ENCODE measurements around the gene PCSK2.

The PCSK2 gene

DNA sequence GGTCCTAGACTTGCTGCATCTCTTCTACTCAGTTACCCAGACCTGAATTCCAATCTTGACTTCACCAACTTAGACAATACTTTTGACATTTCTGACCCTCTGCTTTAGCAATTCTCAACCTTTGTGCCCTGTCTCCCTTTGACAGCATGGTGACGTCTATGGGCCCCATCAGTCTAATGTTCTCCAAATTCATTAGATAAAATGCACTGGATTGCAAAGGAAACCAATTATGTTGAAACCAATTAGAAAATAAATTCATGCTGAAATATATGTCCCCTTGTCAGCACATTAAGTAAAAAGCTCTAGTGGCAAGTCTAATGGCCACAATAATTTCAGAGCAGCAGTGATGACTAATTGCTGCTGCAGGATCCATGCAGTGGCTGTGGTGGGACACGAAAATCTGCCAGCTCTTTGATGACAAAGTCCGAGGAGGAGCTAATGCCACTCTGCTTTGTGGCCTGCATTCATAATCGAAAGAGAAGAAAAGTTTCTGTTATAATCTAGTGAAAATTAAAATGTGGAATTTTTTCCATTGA is 240.3 kb downstream of the PCSK2 start:
- TF ChIP-seq, protein P1, sequence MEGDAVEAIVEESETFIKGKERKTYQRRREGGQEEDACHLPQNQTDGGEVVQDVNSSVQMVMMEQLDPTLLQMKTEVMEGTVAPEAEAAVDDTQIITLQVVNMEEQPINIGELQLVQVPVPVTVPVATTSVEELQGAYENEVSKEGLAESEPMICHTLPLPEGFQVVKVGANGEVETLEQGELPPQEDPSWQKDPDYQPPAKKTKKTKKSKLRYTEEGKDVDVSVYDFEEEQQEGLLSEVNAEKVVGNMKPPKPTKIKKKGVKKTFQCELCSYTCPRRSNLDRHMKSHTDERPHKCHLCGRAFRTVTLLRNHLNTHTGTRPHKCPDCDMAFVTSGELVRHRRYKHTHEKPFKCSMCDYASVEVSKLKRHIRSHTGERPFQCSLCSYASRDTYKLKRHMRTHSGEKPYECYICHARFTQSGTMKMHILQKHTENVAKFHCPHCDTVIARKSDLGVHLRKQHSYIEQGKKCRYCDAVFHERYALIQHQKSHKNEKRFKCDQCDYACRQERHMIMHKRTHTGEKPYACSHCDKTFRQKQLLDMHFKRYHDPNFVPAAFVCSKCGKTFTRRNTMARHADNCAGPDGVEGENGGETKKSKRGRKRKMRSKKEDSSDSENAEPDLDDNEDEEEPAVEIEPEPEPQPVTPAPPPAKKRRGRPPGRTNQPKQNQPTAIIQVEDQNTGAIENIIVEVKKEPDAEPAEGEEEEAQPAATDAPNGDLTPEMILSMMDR (conservative IDR thresholded peaks at IDR 0.05): no peak
- TF ChIP-seq ZFX (IDR thresholded peaks at IDR 0.05): no peak

DNA sequence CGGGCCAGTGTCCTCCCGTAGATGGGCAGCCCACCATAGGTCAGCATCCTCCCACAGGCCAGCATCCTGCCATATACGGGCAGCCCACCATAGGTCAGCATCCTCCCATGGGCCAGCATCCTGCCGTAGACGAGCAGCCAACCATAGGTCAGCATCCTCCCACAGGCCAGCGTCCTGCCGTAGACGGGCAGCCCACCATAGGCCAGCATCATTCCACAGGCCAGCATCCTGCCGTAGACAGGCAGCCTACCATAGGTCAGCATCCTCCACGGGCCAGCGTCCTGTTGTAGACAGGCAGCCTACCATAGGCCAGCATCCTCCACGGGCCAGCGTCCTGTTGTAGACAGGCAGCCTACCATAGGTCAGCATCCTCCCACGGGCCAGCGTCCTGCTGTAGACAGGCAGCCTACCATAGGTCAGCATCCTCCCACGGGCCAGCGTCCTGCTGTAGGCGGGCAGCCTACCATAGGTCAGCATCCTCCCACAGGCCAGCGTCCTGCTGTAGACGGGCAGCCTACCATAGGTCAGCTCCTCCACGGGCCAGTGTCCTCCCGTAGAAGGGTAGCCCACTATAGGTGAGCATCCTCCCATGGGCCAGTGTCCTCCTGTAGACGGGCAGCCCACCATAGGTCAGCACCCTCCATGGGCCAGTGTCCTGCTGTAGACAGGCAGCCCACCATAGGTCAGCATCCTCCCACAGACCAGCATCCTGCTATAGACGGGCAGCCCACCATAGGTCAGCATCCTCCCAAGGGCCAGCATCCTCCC is 241.4 kb downstream of the PCSK2 start:
- no peak for TF ChIP-seq ZFX (IDR thresholded peaks at IDR 0.05)
- TF ChIP-seq, protein P1 (conservative IDR thresholded peaks at IDR 0.05): no peak
- no peak overlapping the region for H3K27ac ChIP-seq

More for the DNA sequence above, 240.3 kb downstream of the PCSK2 start:
- no peak overlapping the region for H3K27ac ChIP-seq

DNA sequence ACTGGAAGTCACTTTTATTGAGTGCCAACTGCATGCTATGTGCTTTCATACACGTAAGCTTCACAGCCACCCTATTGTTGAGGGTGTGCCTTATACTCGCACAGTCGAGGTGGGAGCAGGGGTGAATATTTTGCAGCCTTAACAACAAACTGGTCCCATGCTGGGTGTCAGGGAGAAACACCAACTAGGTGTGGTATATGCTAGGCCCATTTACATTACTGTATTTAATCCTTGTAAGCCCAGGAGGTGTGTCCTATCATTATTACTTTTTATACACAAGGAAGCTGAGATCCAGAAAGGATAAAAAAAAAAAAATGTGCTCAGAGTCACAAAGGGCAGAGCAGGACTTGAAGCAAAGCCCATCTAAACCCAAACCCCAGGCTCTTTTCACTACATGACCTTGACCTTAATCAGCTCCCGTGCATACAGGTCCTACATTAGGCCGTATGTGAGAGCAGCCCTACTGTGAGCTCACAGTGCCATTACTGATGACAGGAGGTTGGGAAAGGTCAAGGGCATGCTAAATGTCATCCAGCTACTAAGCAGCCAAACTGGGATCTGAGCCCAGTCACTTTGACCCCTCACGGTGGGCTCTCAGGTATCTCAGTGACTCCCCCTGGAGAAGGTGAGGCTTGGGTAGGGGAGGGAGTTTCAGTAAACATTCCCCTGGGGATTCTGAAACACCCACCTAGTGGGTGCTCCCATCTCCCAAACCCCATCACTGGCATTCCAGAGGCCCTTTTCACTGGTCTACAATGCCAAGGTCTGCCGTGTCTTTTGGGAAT is 242.6 kb downstream of the PCSK2 start:
- TF ChIP-seq, protein P1 (conservative IDR thresholded peaks at IDR 0.05): no peak
- TF ChIP-seq ZFX (IDR thresholded peaks at IDR 0.05): no peak
- H3K27ac ChIP-seq: no peak overlapping the region

DNA sequence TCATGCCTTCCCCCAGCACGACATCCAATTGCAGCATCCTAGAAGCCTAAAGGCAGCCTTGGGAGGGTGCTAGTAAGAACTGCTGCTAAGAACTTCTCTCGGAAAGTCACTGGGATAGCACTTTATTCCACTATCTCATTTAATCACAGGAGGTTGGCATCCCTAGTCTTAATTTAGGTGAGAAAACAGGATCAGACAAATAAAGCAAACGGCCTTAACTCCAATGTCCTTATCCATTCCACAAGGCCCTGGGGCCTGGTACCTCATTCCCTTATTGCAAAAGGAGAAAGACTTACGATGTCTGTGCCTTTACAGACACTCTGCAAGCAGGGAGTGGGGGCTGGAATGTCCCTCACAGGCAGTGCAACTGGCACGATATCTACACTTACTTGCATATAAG is 243.7 kb downstream of the PCSK2 start:
- H3K27ac ChIP-seq: no peak overlapping the region
- TF ChIP-seq ZFX (IDR thresholded peaks at IDR 0.05): no peak
- TF ChIP-seq, protein P1 (conservative IDR thresholded peaks at IDR 0.05): no peak

DNA sequence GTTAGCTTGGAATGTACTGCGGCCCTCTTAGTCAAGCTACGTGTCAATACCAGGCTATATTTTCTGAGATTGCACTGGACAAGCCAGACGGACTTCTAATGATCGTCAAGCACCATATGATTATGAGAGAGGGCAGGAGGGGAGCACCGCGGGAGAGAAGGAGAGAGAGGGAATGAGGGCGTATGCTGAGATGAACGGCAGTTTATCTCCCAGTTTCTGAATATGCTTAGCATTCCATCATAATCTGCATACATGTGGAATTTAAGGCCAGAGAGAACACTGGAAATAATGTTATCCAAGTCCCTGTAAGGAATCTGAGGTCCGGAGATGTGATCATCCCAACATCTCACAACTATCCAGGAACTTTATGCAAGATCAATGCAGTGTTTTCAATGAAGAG is 244.1 kb downstream of the PCSK2 start:
- no peak for TF ChIP-seq ZFX (IDR thresholded peaks at IDR 0.05)
- TF ChIP-seq, protein P1 (conservative IDR thresholded peaks at IDR 0.05): no peak
- H3K27ac ChIP-seq: no peak overlapping the region

DNA sequence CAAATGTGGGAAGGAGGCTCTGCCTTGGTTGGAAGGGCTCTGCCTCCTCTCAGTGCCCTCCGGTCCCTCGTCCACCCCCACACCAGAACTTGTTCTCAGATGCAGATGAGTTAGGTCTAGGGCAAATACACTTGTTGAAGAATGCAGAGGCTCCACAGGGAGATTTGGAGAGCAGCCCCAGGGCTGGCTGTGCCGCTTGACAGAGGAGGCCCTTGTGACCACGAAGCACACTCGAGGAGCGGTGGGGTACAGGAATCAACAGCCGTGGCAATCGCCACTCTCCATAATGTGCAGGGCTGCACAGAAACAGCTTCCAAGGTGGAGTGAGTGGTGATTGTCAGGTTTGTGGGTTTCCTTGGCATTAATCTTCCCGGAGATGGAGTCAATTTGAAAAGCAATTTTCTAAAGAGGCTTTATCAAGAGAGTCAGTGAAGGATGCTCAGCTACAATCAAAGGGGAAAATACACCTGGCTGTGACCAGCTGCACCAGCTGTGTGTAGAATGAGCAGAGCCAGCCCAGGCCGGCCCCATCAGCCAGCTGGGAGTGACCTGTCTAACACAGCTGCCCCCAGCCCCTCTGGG is 244.9 kb downstream of the PCSK2 start:
- no peak overlapping the region for H3K27ac ChIP-seq
- no peak for TF ChIP-seq ZFX (IDR thresholded peaks at IDR 0.05)
- TF ChIP-seq, protein P1 (conservative IDR thresholded peaks at IDR 0.05): no peak
